ENCODE data around the gene AMOTL2. TPM values are rescaled to one million over a fixed set of nuclear protein-coding genes. Genes with fewer than 3 reads are reported as not detected.

The AMOTL2 gene
- total and polyA plus RNA-seq, 9 of the 15 experiments (the other 6 are each of a cell fraction or from before 2014, with no cell fraction given) = 0.12 to 0.31 TPM; not detected in 7

- no peak for TF ChIP-seq ZNF407 (IDR thresholded peaks at IDR 0.05; ENCODE audit: low read depth)
- TF ChIP-seq SMC3 (conservative IDR thresholded peaks at IDR 0.05; ENCODE audit: insufficient read depth, low read depth, low read length) = no peak
- no peak for TF ChIP-seq GABPA (tag; conservative IDR thresholded peaks at IDR 0.05; ENCODE audit: low read depth)
- TF ChIP-seq, protein P1, sequence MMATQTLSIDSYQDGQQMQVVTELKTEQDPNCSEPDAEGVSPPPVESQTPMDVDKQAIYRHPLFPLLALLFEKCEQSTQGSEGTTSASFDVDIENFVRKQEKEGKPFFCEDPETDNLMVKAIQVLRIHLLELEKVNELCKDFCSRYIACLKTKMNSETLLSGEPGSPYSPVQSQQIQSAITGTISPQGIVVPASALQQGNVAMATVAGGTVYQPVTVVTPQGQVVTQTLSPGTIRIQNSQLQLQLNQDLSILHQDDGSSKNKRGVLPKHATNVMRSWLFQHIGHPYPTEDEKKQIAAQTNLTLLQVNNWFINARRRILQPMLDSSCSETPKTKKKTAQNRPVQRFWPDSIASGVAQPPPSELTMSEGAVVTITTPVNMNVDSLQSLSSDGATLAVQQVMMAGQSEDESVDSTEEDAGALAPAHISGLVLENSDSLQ (IDR thresholded peaks at IDR 0.05) = no peak
- no peak for TF ChIP-seq MBD1 (CRISPR knock-in tag; IDR thresholded peaks at IDR 0.05)
- no peak for TF ChIP-seq CHD4 (IDR thresholded peaks at IDR 0.05; ENCODE audit: insufficient read depth, insufficient replicate concordance, low read depth, low read length, poor library complexity, severe bottlenecking)
These were observed 22.8 kb downstream of the AMOTL2 start (continued) for GRCh38 chr3:134351427-134351826.

Measured in K562 (cell line).